Nephron (organoid): ENCODE data around the gene HERPUD1.

Experiments
- H3K27ac Mint-ChIP-seq, 3 experiments: 2 replicates each; pipeline ENCODE4 v1.8.0; 2020; ENCODE audit warnings: mixed read lengths in 3 of 3, mild to moderate bottlenecking in 2 of 3, moderate library complexity in 1 of 3
- H3K27me3 Mint-ChIP-seq: 2 replicates; pipeline ENCODE4 v1.8.0; 2021; ENCODE audit warnings: low read depth, mild to moderate bottlenecking, moderate library complexity, mixed read lengths
- H3K36me3 Mint-ChIP-seq: 2 replicates; pipeline ENCODE4 v1.8.0; 2020; ENCODE audit warnings: low read depth, mixed read lengths
- H3K4me1 Mint-ChIP-seq: 2 replicates; pipeline ENCODE4 v1.8.0; 2020; ENCODE audit warnings: mixed read lengths
- H3K4me3 Mint-ChIP-seq, 3 experiments: 2 replicates each; pipeline ENCODE4 v1.8.0; 2020; ENCODE audit warnings: mild to moderate bottlenecking in 3 of 3, mixed read lengths in 3 of 3, moderate library complexity in 2 of 3
- H3K9me3 Mint-ChIP-seq: 2 replicates; pipeline ENCODE4 v1.8.0; 2020; ENCODE audit warnings: mixed read lengths
- CTCF ChIP-seq, 3 experiments: fragments of 200-600 bp; sonication (generic); IDR thresholded peaks; one replicate each; pipeline ENCODE4 v1.5.0; 2021; ENCODE audit warnings: antibody characterized with exemption in 3 of 3; ENCODE audit not compliant: unreplicated experiment in 3 of 3

HERPUD1 gene

GRCh38 chr16:56967733-56968132 is 35.8 kb downstream of the HERPUD1 start:
- no peak overlapping the region for H3K27ac Mint-ChIP-seq
- H3K9me3 Mint-ChIP-seq: no peaks in the 10 kb centered on the region
- H3K4me1 Mint-ChIP-seq: peaks cover 16% of the 10 kb centered on the region
- no peak overlapping the region for H3K4me3 Mint-ChIP-seq
- H3K27me3 Mint-ChIP-seq: no peaks in the 10 kb centered on the region
- no peaks in the 10 kb centered on the region for H3K36me3 Mint-ChIP-seq
- TF ChIP-seq CTCF (IDR thresholded peaks at IDR 0.05; ENCODE audit: unreplicated experiment in 3 of 3): no peak

GRCh38 chr16:56969769-56970168 is 37.8 kb downstream of the HERPUD1 start:
- H3K9me3 Mint-ChIP-seq: no peaks in the 10 kb centered on the region
- H3K36me3 Mint-ChIP-seq: no peaks in the 10 kb centered on the region
- TF ChIP-seq CTCF (IDR thresholded peaks at IDR 0.05; ENCODE audit: unreplicated experiment in 3 of 3): no peak
- H3K4me3 Mint-ChIP-seq: no peak overlapping the region
- no peaks in the 10 kb centered on the region for H3K27me3 Mint-ChIP-seq
- H3K27ac Mint-ChIP-seq: no peak overlapping the region
- H3K4me1 Mint-ChIP-seq: peaks cover 16% of the 10 kb centered on the region

GRCh38 chr16:56970934-56971767 is 39.2 kb downstream of the HERPUD1 start:
- Mint-ChIP-seq H3K4me1 (peaks cover 2% of the 10 kb centered on the region), H3K4me3 (no peak overlapping the region), H3K27me3 (peaks cover 5% of the 10 kb centered on the region), H3K27ac (no peak overlapping the region), H3K9me3 (no peaks in the 10 kb centered on the region), H3K36me3 (no peaks in the 10 kb centered on the region)
- TF ChIP-seq CTCF (IDR thresholded peaks at IDR 0.05; ENCODE audit: unreplicated experiment in 3 of 3): no peak

GRCh38 chr16:56971768-56972043 is 39.8 kb downstream of the HERPUD1 start:
- H3K4me1 Mint-ChIP-seq: no peaks in the 10 kb centered on the region
- no peaks in the 10 kb centered on the region for H3K9me3 Mint-ChIP-seq
- peaks cover 5% of the 10 kb centered on the region for H3K27me3 Mint-ChIP-seq
- no peaks in the 10 kb centered on the region for H3K36me3 Mint-ChIP-seq
- no peak overlapping the region for H3K27ac Mint-ChIP-seq
- H3K4me3 Mint-ChIP-seq: no peak overlapping the region
- TF ChIP-seq CTCF (IDR thresholded peaks at IDR 0.05; ENCODE audit: unreplicated experiment in 3 of 3): no peak

- H3K9me3 Mint-ChIP-seq: no peaks in the 10 kb centered on the region
- H3K27me3 Mint-ChIP-seq: peaks cover 5% of the 10 kb centered on the region
- H3K4me3 Mint-ChIP-seq: no peak overlapping the region
- H3K27ac Mint-ChIP-seq: no peak overlapping the region
- H3K4me1 Mint-ChIP-seq: no peaks in the 10 kb centered on the region
- TF ChIP-seq CTCF (IDR thresholded peaks at IDR 0.05; ENCODE audit: unreplicated experiment in 3 of 3): no peak
- no peaks in the 10 kb centered on the region for H3K36me3 Mint-ChIP-seq
These were observed 40.7 kb downstream of the HERPUD1 start for GRCh38 chr16:56972403-56973293.
